HG03064 (cell line): ENCODE measurements around the gene COL21A1.
"Not testable (repeated sequence)": the region's sequence is repeated elsewhere in the genome, so short reads cannot be mapped to it uniquely, and the experiment has no call there.

Experiments
- ATAC-seq: cut with Tn5 transposase; IDR thresholded peaks from one replicate; pipeline ENCODE4 v1.9.1; 2021; ENCODE audit warnings: low read depth; ENCODE audit not compliant: unreplicated experiment

Gene COL21A1

DNA sequence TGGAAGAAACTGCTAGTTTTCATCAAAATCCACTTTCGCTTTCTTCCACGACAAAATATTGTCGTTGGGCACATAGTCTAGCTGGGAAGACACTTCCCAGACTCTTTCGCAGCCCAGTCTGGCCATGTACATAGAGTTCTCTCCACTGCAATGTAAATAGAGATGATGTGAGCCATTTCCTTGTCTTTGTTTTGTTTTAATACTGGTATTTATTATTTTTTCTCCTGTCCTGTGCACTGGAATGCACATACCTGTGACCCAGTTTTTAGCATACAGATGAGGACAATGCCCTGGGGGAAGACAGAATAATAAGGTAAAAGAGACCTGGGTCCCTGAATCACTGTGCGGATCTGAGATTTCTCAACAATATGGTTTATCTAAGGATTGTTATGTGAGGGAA, 222.4 kb downstream of the COL21A1 start:
- no peak for ATAC-seq

DNA sequence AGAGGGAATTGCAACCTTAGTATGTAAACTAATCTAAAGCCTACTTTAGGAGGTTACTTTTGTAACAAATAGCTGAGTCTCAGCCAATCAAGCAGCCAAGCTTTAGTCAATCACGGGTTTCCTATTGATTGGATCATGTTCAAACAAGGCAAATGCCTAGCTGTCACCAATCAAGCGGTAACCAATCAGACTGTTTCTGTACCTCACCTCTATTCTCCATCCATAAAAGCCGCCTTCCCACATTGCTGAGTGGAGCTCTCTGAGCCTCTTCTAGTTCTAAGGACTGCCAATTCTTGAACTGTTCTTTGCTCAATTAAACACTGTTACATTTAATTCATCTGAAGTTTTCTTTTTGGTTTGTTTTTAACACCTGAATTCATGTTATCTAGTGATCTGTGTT, 223.6 kb downstream of the COL21A1 start:
- ATAC-seq, result no peak

DNA sequence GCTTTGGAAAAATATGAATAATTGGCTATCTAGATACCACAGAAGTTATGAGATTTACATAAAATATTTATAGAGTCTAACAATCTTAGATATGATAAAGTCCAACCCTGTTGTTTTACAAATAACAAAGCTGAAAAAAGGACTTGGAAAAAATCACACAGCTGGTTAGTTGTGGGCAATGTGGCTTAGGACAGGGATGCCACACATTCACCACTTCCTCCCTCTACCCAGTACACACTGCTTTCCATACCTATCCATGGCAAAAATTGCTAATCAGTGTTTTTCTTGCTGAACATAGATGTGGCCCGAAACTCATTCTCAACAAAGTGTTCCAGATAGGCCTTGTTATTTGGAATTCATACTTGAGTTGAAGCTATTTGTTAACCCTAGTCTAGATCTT, 224.7 kb downstream of the COL21A1 start:
- no peak for ATAC-seq

DNA sequence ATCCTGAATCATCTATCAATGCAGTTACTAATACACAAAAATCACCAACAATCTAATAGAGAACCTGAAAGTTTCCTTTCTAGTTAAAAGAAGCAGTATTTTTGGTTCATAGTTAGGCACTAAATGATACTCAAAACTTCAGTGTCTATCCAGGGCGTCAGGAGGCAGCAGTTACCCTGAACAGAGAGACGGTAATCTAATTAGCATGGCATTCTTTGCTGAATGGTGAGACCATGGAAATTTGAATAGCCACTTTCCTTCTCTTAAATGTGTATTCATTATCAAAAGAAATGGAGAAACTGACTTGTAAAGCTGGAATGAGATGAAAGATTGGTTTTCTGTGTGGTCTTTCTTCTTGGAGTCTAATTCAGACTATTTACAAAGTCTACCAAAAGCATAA, 225.4 kb downstream of the COL21A1 start:
- ATAC-seq, result no peak

DNA sequence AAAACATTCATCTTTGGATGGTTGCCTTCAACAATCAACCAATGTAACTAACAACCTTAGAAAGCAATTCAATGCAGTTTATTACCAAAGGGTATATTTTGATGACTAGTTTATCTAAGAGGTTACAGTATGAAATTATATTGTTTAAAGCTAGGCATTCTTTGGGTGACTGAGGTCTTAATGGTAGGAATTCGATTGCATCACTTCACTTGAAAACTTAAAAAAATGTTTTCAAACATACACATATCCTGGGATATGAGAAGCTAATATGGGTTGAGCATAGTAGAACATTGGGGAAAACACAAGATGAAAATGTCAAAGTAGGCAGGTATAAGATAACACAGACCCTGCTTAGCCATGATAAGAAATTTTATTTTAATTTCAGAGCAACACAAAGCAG, 227.4 kb downstream of the COL21A1 start:
- no peak for ATAC-seq

DNA sequence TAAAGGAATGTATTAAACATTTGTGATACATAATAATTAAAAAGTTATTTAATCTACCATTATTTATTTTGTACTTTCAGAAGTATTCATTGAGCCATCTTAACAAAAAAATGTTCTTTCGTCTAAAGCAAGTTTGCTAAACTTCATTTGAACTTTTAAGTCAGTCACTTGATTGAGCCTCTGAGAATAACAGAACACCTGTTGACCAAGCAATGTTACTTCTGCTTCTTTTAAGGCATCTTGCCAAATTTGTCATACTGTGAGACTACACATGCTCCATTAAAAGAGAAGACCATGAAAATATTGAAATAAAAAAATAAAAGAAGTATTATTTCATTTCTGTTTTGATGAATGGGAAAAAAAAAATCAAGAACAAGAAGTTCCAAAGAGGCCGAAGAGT, 230.2 kb downstream of the COL21A1 start:
- no peak for ATAC-seq

DNA sequence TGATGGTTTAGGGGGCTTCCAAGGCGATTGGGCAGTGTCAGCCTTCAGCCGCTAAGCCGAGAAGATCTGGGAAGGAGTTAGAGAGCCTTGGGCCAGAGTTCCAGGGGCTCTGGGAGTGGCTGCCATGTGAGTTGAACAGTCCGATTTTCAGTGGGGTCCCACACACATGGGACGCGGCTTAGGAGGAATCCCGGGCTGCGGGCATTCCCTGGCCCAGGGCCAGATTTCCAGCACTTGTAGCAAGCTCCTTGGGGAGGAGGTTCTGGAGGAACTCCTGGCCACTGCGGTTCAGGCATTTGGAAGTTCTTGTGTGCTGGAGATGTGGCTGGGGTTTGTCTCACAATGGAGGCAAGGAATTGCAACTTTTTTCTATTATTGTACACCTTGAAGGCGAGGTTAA, 233.3 kb downstream of the COL21A1 start:
- not testable (repeated sequence) for ATAC-seq

DNA sequence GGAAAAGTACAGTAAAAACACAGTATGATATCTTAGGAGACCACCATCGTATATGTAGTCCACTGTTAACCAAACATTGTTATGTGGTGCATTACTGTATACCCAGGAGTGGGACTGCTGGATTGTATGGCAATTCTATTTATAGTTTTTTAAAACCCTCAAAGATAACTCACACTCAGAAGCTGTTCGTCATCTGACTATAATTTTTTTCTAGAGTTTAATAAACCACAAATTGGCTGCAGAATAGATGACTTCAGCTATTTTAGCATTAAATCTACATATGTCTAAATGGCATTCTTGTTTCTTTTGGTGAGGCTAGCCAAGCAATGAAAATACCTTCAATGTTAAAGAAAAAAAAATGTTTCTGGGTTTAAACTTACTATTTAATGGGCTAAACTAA, 237.7 kb downstream of the COL21A1 start:
- ATAC-seq, result no peak
